GM13977 (cell line): ENCODE results near the gene NCAPG.

ENCODE experiments used
- DNase-seq: peaks from one replicate; pipeline ENCODE4 v3.0.0; 2012; ENCODE audit warnings: low spot score
- in situ Hi-C: fragments of 300-500 bp; cut with MboI; formaldehyde crosslinking; loops from one replicate; pipeline ENCODE4 v1.12.0; 2022; ENCODE audit warnings: low sequenced_read_pairs, low pct_unique_long_range_greater_than_20kb, mixed read lengths, inconsistent platforms; ENCODE audit not compliant: unreplicated experiment
- TF ChIP-seq, protein P1 (sequence below): IDR thresholded peaks from 2 replicates; pipeline ENCODE4 v1.5.1; 2012; ENCODE audit warnings: mild to moderate bottlenecking, control low read depth; ENCODE audit not compliant: insufficient read depth; ENCODE audit errors: extremely low read depth, missing control alignments

NCAPG gene

DNA sequence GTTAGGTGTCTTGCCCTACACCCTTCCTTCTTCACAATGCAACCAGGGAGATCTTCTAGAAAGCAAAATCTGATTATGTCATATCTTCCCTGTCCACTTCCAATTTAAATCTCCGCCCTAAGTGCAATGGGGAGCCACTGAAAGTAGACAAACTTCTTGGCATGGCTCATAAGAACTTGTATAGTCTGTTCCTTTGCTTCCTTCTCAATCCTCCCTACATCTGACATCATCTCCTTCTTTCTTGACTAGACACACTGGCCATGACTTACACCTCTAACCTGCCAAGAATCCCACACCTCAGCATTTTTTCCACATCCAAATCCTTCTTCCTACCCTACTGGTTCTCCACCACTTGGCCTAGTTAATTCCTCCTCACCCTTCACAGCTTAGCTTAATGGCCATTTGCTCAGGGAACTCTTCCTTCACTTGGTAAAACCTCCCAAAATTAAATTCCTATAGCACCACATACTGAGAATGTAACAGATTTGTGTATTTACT lies 55.1 kb downstream of the NCAPG start:
- in situ Hi-C loops = no loop called here
- TF ChIP-seq, protein P1, sequence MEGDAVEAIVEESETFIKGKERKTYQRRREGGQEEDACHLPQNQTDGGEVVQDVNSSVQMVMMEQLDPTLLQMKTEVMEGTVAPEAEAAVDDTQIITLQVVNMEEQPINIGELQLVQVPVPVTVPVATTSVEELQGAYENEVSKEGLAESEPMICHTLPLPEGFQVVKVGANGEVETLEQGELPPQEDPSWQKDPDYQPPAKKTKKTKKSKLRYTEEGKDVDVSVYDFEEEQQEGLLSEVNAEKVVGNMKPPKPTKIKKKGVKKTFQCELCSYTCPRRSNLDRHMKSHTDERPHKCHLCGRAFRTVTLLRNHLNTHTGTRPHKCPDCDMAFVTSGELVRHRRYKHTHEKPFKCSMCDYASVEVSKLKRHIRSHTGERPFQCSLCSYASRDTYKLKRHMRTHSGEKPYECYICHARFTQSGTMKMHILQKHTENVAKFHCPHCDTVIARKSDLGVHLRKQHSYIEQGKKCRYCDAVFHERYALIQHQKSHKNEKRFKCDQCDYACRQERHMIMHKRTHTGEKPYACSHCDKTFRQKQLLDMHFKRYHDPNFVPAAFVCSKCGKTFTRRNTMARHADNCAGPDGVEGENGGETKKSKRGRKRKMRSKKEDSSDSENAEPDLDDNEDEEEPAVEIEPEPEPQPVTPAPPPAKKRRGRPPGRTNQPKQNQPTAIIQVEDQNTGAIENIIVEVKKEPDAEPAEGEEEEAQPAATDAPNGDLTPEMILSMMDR = no peak
- DNase-seq = no peak

DNA sequence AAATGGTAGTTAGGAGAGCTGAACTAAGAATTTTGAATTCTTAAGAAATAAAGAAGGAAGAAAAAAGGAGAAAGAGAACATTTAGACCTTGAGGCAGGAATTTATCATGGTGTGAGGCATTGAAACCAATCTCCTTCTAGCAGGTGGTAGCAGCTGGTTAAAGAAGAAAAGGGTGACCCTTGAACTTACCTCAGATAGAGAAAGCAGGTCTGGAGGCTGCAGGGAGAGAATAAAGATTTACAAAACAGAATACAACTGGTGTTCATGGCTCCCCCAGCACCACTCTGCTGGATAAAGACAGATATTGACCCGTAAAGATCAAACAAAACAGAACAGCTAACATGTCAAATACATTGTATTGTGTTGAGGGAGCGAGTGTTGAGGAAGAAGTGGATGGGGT lies 56.0 kb downstream of the NCAPG start:
- in situ Hi-C loops = no loop called here
- TF ChIP-seq, protein P1 = no peak
- no peak for DNase-seq

DNA sequence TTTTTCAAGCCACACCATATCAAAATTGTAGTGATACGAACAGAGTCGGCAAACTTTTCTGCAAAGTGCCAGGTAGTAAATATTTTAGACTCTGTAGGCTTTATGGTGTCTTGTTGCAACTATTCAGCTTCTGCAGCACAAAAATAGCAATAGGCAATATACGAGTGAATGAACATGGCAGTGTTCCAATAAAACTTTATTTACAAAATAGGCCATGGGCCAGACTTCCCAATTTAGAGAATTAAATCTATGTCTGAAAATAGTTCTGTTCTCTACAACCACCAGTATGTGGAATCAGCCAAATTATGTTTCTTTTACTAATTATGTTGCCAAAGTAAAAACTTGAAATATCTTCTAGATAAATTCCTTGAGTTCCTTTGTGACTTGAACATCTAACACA lies 56.5 kb downstream of the NCAPG start:
- DNase-seq = no peak
- TF ChIP-seq, protein P1 = no peak
- in situ Hi-C loops = no loop called here

DNA sequence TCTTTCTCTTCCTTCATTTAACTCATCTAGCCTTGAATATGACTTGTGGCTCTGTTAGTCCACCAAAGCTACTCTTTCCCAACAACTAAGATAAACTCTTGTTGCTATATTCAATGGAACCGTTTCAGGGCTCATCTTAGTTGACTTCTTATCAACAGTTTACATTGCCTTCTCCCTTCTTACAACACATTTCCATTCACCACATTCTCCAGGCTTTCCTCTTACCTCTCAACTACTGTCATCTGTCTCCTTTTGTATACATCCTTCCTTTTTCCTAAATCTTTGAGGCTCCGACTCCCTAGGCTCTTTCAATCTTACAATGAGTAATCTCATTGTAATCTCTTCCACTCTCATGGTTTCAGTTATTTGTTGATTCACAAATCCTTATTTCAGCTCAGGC lies 58.5 kb downstream of the NCAPG start:
- TF ChIP-seq, protein P1 = no peak
- in situ Hi-C loops = no loop called here
- DNase-seq = no peak

DNA sequence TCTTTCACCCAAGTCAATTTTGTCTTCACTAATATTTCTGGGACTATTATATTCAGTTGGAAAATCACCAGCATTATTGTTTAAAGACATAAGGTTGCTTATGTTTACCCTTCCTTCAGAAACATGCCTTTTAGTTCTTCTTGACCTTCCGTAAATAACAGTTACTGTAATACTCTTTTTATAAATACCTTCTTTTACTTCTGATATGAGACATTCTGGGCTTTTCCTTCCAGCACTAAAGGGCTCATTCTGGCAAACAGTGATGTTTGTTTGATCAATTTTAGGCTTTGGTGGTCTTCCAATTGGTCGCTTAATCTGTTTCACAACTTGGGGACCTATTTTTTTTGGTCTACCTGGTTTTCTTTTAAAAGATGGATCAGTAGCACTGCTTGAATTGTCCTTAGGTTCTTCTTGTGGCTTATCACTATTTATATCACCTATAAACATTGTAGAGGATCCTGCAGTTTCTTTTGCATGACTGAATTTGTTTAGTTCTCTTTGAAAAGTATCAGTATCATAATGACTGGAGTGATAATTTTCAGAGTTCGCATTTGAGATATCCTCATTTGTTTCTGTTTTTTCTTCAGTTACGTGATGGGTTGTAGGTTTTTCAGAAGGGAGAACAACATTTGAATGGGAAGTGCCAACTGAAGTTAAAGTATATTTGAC lies 64.8 kb downstream of the NCAPG start:
- TF ChIP-seq, protein P1 = no peak
- peak; percentile 32 for DNase-seq
- in situ Hi-C loops = no loop called here

DNA sequence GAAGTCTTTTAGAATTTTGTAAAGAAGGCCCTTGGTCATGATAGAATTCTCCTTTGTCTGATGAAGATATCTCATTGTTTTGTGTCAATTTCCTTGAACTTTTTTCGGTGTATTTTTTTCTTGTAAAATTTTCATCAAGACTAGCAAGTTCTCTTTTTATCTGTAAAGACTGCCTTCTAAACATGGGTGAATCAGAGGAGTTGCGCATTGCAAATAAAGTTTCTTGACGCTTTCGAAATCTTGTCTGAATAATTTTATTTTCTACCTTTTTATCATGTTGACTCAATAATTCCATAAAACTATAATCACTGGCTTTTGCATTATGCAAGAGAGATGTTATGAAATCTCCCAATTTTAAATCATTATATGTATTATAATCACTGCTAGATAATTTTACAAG lies 66.2 kb downstream of the NCAPG start:
- in situ Hi-C loops = no loop called here
- no peak for DNase-seq
- TF ChIP-seq, protein P1 = no peak
